GM08714 (cell line): ENCODE data around the gene OTUD5.
A peak's percentile ranks its signal among the peaks of the same experiment; 100 is the strongest.

ENCODE experiments used
- H3K4me3 ChIP-seq: fragments of 200-500 bp; sonication (Bioruptor generic); 2 replicates; pipeline ENCODE4 v1.5.1; 2014; ENCODE audit warnings: mild to moderate bottlenecking, low read length, inconsistent platforms
- ZNF274 ChIP-seq: IDR thresholded peaks from 2 replicates; pipeline ENCODE4 v1.6.1; 2012; ENCODE audit warnings: mild to moderate bottlenecking, low read depth, low read length

OTUD5 gene

DNA sequence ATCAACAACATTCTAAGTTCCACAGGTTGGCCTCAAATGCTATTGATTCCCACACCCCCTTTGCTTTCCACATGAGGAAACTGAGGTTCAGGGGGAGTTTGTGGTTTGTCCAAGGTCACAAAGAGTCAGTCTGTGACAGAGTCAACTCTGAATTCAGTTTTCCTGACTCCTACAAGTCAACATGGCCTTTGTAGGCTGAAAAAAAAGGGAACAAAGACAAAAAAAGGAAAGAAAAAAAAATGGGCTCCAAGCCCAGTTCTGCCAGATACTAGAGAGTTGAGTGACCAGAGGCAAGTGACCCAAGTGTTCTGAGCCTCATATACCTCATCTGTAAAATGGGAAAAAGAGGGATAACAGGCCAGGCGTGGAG is 22.1 kb downstream of the OTUD5 start:
- H3K4me3 ChIP-seq, result no peak overlapping the region
- no peak for TF ChIP-seq ZNF274

DNA sequence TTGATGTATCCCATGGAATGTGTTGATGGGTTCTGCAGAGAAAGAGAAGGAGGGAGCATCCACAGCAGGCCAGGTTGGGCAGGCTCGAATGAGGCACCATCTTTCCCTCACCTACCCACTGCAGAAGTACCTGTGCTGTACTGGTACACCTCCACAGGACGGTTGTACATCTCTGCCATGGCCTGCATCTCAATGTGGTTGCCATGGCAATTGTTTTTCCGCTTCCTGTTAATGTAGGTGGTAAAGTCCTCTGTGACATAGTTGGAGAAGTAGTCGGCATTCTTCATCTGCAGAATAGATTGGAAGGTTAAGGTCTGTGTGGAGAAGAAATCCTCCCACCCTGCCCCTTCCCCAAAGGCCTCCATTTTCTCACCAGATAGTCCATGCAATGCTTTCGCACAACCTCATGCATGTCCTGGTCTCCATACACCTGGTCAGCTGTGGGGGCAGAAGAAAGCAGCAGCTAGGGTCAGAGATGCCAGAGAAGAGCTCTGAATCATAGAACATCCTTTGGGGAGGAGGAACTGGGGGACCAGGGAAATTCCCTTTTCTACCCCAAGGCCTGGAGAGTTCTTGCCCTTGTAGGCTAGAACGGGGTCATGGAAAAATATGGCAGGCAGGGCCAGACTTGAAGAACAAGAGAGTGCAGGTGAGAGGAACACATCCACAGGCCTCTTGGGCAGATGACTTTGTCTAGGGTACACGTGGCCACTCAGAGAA is 22.7 kb downstream of the OTUD5 start:
- TF ChIP-seq ZNF274, result no peak
- no peak overlapping the region for H3K4me3 ChIP-seq

- H3K4me3 ChIP-seq, result no peak overlapping the region
- no peak for TF ChIP-seq ZNF274
Measured at GRCh38 chrX:48933757-48934156, 23.6 kb downstream of the OTUD5 start.

- TF ChIP-seq ZNF274, result no peak
- H3K4me3 ChIP-seq, result no peak overlapping the region
Measured at GRCh38 chrX:48927736-48928382, 29.5 kb downstream of the OTUD5 start.

DNA sequence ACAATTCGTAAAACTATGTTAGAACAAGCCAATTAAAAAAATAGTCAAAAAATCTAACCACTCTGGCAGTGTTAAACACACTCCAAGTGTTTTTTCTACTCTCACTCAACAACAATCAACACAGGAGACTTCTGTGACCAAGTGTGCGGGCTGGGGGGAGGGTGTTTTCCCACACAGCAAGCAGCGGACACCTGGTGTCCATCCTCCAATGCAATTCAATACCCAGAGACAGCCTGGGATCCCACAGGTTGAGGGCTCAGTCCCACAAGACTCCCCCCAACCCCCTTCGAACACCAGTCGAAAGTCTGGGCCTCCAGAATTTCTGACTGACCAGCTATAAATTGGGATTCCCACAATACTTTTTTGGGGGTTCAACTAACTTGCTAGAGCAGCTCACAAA is 30.3 kb downstream of the OTUD5 start:
- H3K4me3 ChIP-seq, result no peak overlapping the region
- TF ChIP-seq ZNF274, result no peak

- no peak for TF ChIP-seq ZNF274
Measured at GRCh38 chrX:48924270-48924669, 33.1 kb downstream of the OTUD5 start.

DNA sequence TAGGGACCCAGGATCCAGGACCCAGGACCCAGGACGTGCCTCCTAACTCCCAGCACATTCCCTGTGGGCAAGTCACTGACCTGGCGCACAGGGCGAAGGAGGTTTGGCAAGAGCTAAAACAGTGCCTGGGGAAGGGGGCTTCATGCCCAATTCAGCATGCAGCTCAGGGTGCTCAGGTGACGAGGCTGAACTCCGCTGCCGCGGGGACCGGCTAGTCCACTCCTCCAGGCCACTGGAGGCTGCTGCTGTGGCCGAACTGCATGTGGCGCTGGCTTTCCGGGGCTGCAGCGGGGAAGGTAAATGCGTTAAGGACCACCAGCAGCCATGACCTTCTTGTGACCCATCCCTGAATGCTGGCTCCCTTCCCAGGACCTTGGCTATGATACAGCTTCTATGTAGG is 33.6 kb downstream of the OTUD5 start:
- H3K4me3 ChIP-seq, result no peak overlapping the region
- no peak for TF ChIP-seq ZNF274

More at GRCh38 chrX:48924270-48924669, 33.1 kb downstream of the OTUD5 start:
- H3K4me3 ChIP-seq, result no peak overlapping the region

DNA sequence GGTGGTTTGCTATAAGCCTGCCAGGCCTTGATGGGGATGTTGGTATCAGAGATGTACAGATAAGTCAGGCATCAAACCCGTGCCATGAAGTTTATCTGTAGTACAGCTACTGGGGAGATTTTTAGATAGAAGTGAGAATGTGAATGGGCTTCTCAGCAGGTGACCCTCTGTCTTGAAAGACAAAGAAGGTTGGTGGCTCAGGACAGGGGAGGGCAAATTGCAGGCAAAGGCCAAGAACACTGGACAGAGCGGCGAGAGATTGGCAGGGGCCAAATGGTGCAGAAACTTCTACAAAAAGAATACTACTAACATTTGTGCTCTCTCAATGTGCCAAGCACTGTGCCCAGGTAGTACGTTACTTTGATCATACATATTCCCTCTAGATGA is 36.7 kb downstream of the OTUD5 start:
- TF ChIP-seq ZNF274, result no peak
- no peak overlapping the region for H3K4me3 ChIP-seq

- no peak overlapping the region; the same call in 1 of the 2 replicates for H3K4me3 ChIP-seq
- TF ChIP-seq ZNF274, result no peak
Measured at GRCh38 chrX:48919947-48920717, 37.3 kb downstream of the OTUD5 start.

- peak overlapping the region; percentile 23; the same call in 1 of the 2 replicates for H3K4me3 ChIP-seq
- no peak for TF ChIP-seq ZNF274
Measured at GRCh38 chrX:48919360-48919841, 38.0 kb downstream of the OTUD5 start.

GRCh38 chrX:48918643-48919340 is 38.6 kb downstream of the OTUD5 start, which contains the start of gene PIM2:
TSS of gene PIM2 (minus strand) at chrX:48919024. CDS start at chrX:48918834, 190 bp downstream.
- TF ChIP-seq ZNF274, result no peak

DNA sequence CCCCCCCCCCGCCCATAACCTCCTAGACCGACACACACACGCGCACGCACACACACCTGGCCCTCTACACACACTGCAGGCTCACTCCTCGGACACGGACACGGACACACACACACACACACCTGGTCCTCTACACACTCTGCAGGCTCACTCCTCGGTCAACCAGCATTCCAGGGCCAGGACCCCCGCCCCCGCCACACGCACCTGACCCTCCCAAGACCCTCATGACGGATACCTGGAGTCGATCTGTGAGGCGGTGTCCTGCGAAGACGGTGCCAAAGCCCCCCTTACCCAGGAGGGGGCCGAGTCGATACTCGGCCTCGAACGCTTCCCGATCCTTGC is 39.1 kb downstream of the OTUD5 start:
- TF ChIP-seq ZNF274, result no peak
- peak overlapping the region; percentile 84 for H3K4me3 ChIP-seq

More at GRCh38 chrX:48918643-48919340, 38.6 kb downstream of the OTUD5 start, which contains the start of gene PIM2:
- H3K4me3 ChIP-seq, result peak within 1 kb of the TSS; percentile 84

DNA sequence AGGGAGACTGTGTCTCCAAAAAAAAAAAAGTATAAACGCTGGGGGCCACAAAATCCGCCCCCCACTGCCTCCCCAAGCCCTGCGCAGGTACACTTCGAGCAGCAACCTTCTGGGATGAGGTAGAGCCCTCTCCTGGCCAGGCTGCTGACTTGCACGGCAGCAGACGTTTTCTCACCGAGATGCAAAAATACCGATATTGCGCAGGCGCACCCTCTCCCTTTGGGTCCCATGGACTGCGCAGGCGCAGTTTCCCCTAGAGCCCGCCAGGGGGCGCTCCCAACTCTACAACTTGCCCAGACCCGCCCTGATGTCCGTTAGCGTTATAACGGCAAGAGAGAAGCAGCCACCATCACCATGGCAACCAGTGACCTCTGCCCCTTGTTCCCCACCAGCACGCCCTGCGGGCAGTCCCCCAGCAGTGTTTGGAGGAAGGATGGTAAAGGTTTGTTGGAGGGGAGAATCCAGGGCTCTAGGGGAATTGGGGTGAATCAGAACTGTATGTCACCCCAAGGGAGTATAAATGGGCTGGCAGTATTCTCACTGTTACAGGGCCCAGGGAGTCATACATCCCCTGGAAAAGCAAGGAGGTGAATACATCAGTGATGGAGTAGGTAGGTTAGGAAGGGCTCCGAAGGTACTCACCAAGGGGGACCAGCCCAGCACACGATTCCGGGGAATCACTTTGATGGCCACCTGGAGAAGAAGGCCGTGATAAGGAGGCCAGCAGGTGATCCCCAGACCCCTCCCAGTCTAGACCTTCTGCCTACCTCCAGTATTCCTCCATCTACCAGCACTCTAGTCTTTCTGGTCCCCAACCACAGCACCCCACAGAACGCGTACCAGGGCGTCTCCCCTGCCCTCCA is 40.0 kb downstream of the OTUD5 start:
- no peak for TF ChIP-seq ZNF274
- H3K4me3 ChIP-seq, result peak overlapping the region; percentile 84
